ENCODE measurements around the gene CAPS2. TPM values are rescaled to one million over a fixed set of nuclear protein-coding genes. Genes with fewer than 3 reads are reported as not detected.

The CAPS2 gene
- total and polyA plus RNA-seq, 7 donors = 1.1 to 17.8 (median 7.7) TPM

GRCh38 chr12:75302225-75302624 is 27.9 kb downstream of the CAPS2 start:
- Histone ChIP-seq H3K4me1 (no peaks in the 10 kb centered on the region), H3K27me3 (no peaks in the 10 kb centered on the region), H3K9me3 (no peaks in the 10 kb centered on the region), H3K4me3 (no peak overlapping the region), H3K27ac (no peak overlapping the region), H3K36me3 (peaks cover 0 to 10% (median 0%) of the 10 kb centered on the region in 4 donors)
- 91 to 96% methylated on average over 2 of the region's 2 CpGs for WGBS, 2 donors
- intact Hi-C loops (cut with DNase I) = no loop called here
- TF ChIP-seq POLR2A (IDR thresholded peaks at IDR 0.05) (no peak), CTCF (IDR thresholded peaks at IDR 0.05) (no peak), EP300 (IDR thresholded peaks at IDR 0.05) (no peak), POLR2AphosphoS5 (IDR thresholded peaks at IDR 0.05) (no peak)
- no peak for DNase-seq

DNA sequence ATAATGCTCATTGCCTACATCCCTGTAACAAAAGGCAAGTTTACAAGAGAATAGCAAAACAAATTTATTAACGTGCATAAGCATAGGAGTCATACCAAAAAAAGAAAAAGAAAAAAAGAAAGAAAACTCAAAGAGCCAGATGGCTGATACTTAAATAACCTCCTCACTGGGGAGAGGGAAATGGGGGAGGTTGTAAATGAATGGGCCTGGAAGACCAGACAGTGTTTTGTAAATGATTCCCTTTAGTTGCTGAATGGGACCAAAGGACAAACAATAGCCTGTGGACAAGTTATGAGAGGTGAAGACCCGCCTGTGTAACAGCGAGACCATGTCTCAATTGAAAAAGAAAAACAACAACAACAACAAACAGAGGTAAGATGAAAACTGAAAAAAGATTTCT is 35.3 kb downstream of the CAPS2 start:
- no peak overlapping the region for H3K27ac ChIP-seq
- intact Hi-C loops (cut with DNase I) = loop anchor here (10.0 kb wide), 1 partner anchor 610 kb away; no protein-coding TSS in a partner anchor
- TF ChIP-seq POLR2AphosphoS5 (IDR thresholded peaks at IDR 0.05) = no peak
- no peak for TF ChIP-seq POLR2A (IDR thresholded peaks at IDR 0.05)
- no peak for TF ChIP-seq CTCF (IDR thresholded peaks at IDR 0.05)
- no peak for TF ChIP-seq EP300 (IDR thresholded peaks at IDR 0.05)
- H3K4me1 ChIP-seq = no peaks in the 10 kb centered on the region
- WGBS, 2 donors = 67 to 78% methylated on average over 3 of the region's 3 CpGs
- H3K36me3 ChIP-seq = no peaks in the 10 kb centered on the region
- H3K4me3 ChIP-seq = no peak overlapping the region
- DNase-seq = no peak
- no peaks in the 10 kb centered on the region for H3K27me3 ChIP-seq
- H3K9me3 ChIP-seq = no peaks in the 10 kb centered on the region

DNA sequence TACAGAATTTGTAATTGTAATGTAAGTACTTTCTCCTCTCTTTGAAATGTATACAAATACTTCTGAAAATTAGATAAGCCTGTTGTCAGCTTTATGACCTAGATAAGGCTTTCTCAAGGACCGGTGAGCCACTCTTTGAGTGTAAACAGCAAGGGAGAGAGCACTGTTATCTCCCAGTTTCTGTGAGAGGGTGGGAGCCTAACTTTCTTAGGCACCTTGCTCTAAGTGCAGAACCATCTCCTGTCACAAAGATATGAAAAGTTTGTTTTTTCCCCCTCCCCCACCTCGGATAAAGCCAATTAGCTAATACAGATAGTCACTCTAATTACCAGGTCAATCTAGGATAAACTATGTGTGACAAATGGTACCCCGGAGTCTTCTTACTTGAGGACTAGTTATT is 35.8 kb downstream of the CAPS2 start:
- Histone ChIP-seq H3K36me3 (no peaks in the 10 kb centered on the region), H3K4me1 (no peaks in the 10 kb centered on the region), H3K4me3 (no peak overlapping the region), H3K9me3 (no peaks in the 10 kb centered on the region), H3K27me3 (no peaks in the 10 kb centered on the region), H3K27ac (no peak overlapping the region)
- no peak for TF ChIP-seq EP300 (IDR thresholded peaks at IDR 0.05)
- 34 to 37% methylated on average over 3 of the region's 3 CpGs for WGBS, 2 donors
- no peak for DNase-seq
- intact Hi-C loops (cut with DNase I) = loop anchor here (10.0 kb wide), 1 partner anchor 610 kb away; no protein-coding TSS in a partner anchor

GRCh38 chr12:75291014-75291413 is 39.1 kb downstream of the CAPS2 start:
- intact Hi-C loops (cut with DNase I) = loop anchor here (10.0 kb wide), 1 partner anchor 606 kb away; no protein-coding TSS in a partner anchor
- no peak for TF ChIP-seq POLR2A (IDR thresholded peaks at IDR 0.05)
- 86 to 93% methylated on average over 1 of the region's 1 CpG for WGBS, 2 donors

DNA sequence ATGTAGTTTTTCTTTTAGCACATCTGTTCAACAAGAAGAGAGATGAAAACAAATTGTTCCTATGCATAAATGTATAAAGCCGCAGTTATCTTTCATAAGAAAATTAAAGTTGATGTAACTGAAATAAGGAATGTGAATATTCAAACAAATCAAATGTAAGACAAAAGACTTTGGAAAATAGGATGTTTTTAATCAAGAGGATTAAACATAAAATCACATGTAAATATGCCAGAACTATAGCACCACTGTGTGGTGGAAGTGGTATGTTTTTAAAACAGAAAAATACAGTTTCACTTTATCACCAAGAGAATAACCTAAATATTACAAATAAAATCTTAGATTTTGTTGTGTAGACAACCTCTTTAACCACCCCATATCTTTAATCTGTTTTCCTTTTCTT is 40.4 kb downstream of the CAPS2 start:
- Histone ChIP-seq H3K4me3 (no peak overlapping the region), H3K4me1 (peaks cover 0 to 3% (median 0%) of the 10 kb centered on the region in 4 donors), H3K27ac (no peak overlapping the region), H3K9me3 (no peaks in the 10 kb centered on the region), H3K36me3 (no peaks in the 10 kb centered on the region), H3K27me3 (no peaks in the 10 kb centered on the region)
- TF ChIP-seq CTCF (IDR thresholded peaks at IDR 0.05) (no peak), EP300 (IDR thresholded peaks at IDR 0.05) (no peak), POLR2A (IDR thresholded peaks at IDR 0.05) (no peak), POLR2AphosphoS5 (IDR thresholded peaks at IDR 0.05) (no peak)
- intact Hi-C loops (cut with DNase I) = loop anchor here (10.0 kb wide), 1 partner anchor 605 kb away; no protein-coding TSS in a partner anchor
- DNase-seq = no peak
- 91 to 96% methylated on average over 1 of the region's 1 CpG for whole genome bisulfite sequencing, 2 donors

More at GRCh38 chr12:75291014-75291413, 39.1 kb downstream of the CAPS2 start:
- Histone ChIP-seq H3K9me3 (no peaks in the 10 kb centered on the region), H3K36me3 (no peaks in the 10 kb centered on the region), H3K4me3 (no peak overlapping the region), H3K27me3 (no peaks in the 10 kb centered on the region), H3K4me1 (no peaks in the 10 kb centered on the region), H3K27ac (no peak overlapping the region)
- no peak for DNase-seq

- no peak for TF ChIP-seq POLR2AphosphoS5 (IDR thresholded peaks at IDR 0.05)
- WGBS, 2 donors = 69 to 82% methylated on average over 1 of the region's 1 CpG
Observed at GRCh38 chr12:75288860-75289259, 41.3 kb downstream of the CAPS2 start.

More at GRCh38 chr12:75288860-75289259, 41.3 kb downstream of the CAPS2 start:
- Histone ChIP-seq H3K4me1 (peaks cover 0 to 3% (median 0%) of the 10 kb centered on the region in 4 donors), H3K27ac (no peak overlapping the region), H3K36me3 (no peaks in the 10 kb centered on the region), H3K9me3 (no peaks in the 10 kb centered on the region), H3K27me3 (no peaks in the 10 kb centered on the region), H3K4me3 (no peak overlapping the region)
- intact Hi-C loops (cut with DNase I) = no loop called here
- DNase-seq = no peak

All from sigmoid colon (tissue), 7 donors.